Measurements from ENCODE around the gene ADGRB2.

GRCh38 chr1:31807273-31808048 lies 43.3 kb upstream of the ADGRB2 start:
- TF ChIP-seq CTCF (IDR thresholded peaks at IDR 0.05) (no peak), POLR2A (IDR thresholded peaks at IDR 0.05) (no peak)

All from esophagus squamous epithelium (tissue), 4 donors.